WTC11 (cell line): ENCODE data around the gene CENPU. TPM values are rescaled to one million over a fixed set of nuclear protein-coding genes. Genes with fewer than 3 reads are reported as not detected.

ENCODE experiments used
- ATAC-seq: fragments of 200-7000 bp; cut with Tn5 transposase; 2 replicates; pipeline ENCODE4 v1.10.0; 2021; ENCODE audit warnings: mild to moderate bottlenecking, moderate library complexity
- CTCF ChIA-PET: fragments of 300-600 bp; sonication (Branson Sonifier 250); formaldehyde crosslinking; loops from one replicate; lab custom pipeline; 2021; ENCODE audit warnings: antibody characterized with exemption; lab: Charles Lee
- POLR2A ChIA-PET: fragments of 350-600 bp; sonication (Branson Sonifier 250); formaldehyde crosslinking; loops from one replicate; lab custom pipeline; 2021; ENCODE audit warnings: antibody characterized with exemption; lab: Charles Lee
- DNase-seq: peaks from one replicate; pipeline ENCODE4 v3.0.0; 2021; ENCODE audit warnings: low spot score
- H3K27ac Mint-ChIP-seq: 2 replicates; pipeline ENCODE4 v1.8.0; 2021; ENCODE audit warnings: mixed read lengths
- H3K27me3 Mint-ChIP-seq: 2 replicates; pipeline ENCODE4 v1.8.0; 2021; ENCODE audit warnings: low read depth, mild to moderate bottlenecking, moderate library complexity, mixed read lengths
- H3K36me3 Mint-ChIP-seq: 2 replicates; pipeline ENCODE4 v1.8.0; 2021; ENCODE audit warnings: mixed read lengths
- H3K4me1 Mint-ChIP-seq: 2 replicates; pipeline ENCODE4 v1.8.0; 2022; ENCODE audit warnings: mixed read lengths
- H3K4me3 Mint-ChIP-seq: 2 replicates; pipeline ENCODE4 v1.8.0; 2021; ENCODE audit warnings: mild to moderate bottlenecking, moderate library complexity, mixed read lengths
- H3K9me3 Mint-ChIP-seq: 2 replicates; pipeline ENCODE4 v1.8.0; 2021; ENCODE audit warnings: mixed read lengths
- EMX1 ChIP-seq: fragments of 250-450 bp; sonication (Bioruptor Pico); IDR thresholded peaks from 2 replicates; pipeline ENCODE4 v1.8.0; 2021; ENCODE audit warnings: mild to moderate bottlenecking
- GRHL2 ChIP-seq: fragments of 250-450 bp; sonication (Bioruptor Pico); IDR thresholded peaks from 2 replicates; pipeline ENCODE4 v1.8.0; 2022; ENCODE audit warnings: mild to moderate bottlenecking, moderate library complexity; ENCODE audit not compliant: insufficient replicate concordance, severe bottlenecking
- SP1 ChIP-seq: sonication (generic); formaldehyde crosslinking; conservative IDR thresholded peaks from 2 replicates; pipeline ENCODE4 v1.8.1; 2022; ENCODE audit warnings: missing genetic modification reagents
- TEAD4 ChIP-seq: sonication (generic); formaldehyde crosslinking; IDR thresholded peaks from 2 replicates; pipeline ENCODE4 v1.8.0; 2022; ENCODE audit warnings: mild to moderate bottlenecking, missing genetic modification reagents
- total RNA-seq: library from RNA; stranded (reverse); gene quantifications from 3 replicates; pipeline ENCODE4 v1.2.3, GENCODE V29; 2021
- TF ChIP-seq, protein P1 (sequence below): sonication (generic); formaldehyde crosslinking; IDR thresholded peaks from 2 replicates; pipeline ENCODE4 v1.8.1; 2022; ENCODE audit warnings: mild to moderate bottlenecking, missing genetic modification reagents, moderate library complexity, borderline replicate concordance
- TF ChIP-seq, protein P2 (sequence below): sonication (generic); formaldehyde crosslinking; IDR thresholded peaks from 2 replicates; pipeline ENCODE4 v1.8.1; 2022; ENCODE audit warnings: low read depth, missing genetic modification reagents, borderline replicate concordance
- TF ChIP-seq, protein P3 (sequence below): sonication (generic); formaldehyde crosslinking; conservative IDR thresholded peaks from 2 replicates; pipeline ENCODE4 v1.8.1; 2022; ENCODE audit warnings: mild to moderate bottlenecking, missing genetic modification reagents
- TF ChIP-seq, protein P4 (sequence below): sonication (generic); formaldehyde crosslinking; IDR thresholded peaks from 2 replicates; pipeline ENCODE4 v1.8.0; 2023; ENCODE audit warnings: mild to moderate bottlenecking, missing genetic modification reagents
- TF ChIP-seq, protein P5 (sequence below): fragments of 200-600 bp; IDR thresholded peaks from 2 replicates; pipeline ENCODE4 v1.8.0; 2022; ENCODE audit warnings: antibody characterized with exemption
- TF ChIP-seq, protein P6 (sequence below): fragments of 250-450 bp; sonication (Bioruptor Pico); conservative IDR thresholded peaks from 2 replicates; pipeline ENCODE4 v1.9.0; 2021; ENCODE audit warnings: mild to moderate bottlenecking

Gene CENPU
- total RNA-seq, 1 experiment from 2014 or later: 60.5 TPM

DNA sequence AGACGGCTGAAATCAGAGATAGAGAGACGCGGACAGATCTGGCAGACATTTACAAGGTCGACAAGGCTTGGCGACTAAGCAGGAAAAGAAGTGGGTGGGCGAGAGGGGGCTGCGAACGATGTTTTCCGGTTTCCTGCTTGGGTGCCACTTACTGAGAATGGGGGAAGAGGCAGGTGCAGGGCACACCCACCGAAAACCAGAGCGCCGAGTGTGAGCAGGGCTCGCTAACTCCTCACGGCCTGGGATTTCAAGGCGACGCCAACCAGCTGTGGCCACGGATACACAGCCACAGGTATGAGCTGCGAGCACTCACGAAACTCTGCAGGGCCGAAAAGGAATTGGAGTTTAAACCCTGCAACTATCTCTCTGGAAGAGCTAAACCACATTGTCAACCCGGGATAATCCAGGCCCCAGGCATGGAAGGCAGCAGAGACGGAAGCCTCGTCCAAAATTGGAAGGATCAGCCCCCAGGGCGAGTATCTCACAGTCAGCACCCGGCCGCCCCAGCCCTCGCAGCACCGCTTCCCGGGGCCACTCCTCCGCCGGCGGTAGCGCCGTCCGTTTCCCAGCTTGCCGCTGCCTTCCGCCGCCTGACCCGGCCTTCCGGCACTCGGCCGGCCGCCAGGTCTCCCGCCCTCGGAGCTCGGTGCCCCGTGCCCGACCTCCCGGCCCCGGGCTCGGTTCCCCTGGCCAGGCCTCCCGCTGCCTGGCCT lies 85.4 kb downstream of the CENPU start (continued):
- TF ChIP-seq, protein P1, sequence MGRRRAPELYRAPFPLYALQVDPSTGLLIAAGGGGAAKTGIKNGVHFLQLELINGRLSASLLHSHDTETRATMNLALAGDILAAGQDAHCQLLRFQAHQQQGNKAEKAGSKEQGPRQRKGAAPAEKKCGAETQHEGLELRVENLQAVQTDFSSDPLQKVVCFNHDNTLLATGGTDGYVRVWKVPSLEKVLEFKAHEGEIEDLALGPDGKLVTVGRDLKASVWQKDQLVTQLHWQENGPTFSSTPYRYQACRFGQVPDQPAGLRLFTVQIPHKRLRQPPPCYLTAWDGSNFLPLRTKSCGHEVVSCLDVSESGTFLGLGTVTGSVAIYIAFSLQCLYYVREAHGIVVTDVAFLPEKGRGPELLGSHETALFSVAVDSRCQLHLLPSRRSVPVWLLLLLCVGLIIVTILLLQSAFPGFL (CRISPR knock-in tag): no peak
- TF ChIP-seq SP1 (0 out of 2 replicates have a peak, but pooled peaks have one; percentile 34), EMX1 (CRISPR knock-in tag) (no peak)
- TF ChIP-seq, protein P2, sequence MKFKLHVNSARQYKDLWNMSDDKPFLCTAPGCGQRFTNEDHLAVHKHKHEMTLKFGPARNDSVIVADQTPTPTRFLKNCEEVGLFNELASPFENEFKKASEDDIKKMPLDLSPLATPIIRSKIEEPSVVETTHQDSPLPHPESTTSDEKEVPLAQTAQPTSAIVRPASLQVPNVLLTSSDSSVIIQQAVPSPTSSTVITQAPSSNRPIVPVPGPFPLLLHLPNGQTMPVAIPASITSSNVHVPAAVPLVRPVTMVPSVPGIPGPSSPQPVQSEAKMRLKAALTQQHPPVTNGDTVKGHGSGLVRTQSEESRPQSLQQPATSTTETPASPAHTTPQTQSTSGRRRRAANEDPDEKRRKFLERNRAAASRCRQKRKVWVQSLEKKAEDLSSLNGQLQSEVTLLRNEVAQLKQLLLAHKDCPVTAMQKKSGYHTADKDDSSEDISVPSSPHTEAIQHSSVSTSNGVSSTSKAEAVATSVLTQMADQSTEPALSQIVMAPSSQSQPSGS: no peak
- TF ChIP-seq, protein P3, sequence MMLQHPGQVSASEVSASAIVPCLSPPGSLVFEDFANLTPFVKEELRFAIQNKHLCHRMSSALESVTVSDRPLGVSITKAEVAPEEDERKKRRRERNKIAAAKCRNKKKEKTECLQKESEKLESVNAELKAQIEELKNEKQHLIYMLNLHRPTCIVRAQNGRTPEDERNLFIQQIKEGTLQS (CRISPR knock-in tag): no peak
- TF ChIP-seq, protein P4, sequence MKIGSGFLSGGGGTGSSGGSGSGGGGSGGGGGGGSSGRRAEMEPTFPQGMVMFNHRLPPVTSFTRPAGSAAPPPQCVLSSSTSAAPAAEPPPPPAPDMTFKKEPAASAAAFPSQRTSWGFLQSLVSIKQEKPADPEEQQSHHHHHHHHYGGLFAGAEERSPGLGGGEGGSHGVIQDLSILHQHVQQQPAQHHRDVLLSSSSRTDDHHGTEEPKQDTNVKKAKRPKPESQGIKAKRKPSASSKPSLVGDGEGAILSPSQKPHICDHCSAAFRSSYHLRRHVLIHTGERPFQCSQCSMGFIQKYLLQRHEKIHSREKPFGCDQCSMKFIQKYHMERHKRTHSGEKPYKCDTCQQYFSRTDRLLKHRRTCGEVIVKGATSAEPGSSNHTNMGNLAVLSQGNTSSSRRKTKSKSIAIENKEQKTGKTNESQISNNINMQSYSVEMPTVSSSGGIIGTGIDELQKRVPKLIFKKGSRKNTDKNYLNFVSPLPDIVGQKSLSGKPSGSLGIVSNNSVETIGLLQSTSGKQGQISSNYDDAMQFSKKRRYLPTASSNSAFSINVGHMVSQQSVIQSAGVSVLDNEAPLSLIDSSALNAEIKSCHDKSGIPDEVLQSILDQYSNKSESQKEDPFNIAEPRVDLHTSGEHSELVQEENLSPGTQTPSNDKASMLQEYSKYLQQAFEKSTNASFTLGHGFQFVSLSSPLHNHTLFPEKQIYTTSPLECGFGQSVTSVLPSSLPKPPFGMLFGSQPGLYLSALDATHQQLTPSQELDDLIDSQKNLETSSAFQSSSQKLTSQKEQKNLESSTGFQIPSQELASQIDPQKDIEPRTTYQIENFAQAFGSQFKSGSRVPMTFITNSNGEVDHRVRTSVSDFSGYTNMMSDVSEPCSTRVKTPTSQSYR: no peak
- TF ChIP-seq, protein P5, sequence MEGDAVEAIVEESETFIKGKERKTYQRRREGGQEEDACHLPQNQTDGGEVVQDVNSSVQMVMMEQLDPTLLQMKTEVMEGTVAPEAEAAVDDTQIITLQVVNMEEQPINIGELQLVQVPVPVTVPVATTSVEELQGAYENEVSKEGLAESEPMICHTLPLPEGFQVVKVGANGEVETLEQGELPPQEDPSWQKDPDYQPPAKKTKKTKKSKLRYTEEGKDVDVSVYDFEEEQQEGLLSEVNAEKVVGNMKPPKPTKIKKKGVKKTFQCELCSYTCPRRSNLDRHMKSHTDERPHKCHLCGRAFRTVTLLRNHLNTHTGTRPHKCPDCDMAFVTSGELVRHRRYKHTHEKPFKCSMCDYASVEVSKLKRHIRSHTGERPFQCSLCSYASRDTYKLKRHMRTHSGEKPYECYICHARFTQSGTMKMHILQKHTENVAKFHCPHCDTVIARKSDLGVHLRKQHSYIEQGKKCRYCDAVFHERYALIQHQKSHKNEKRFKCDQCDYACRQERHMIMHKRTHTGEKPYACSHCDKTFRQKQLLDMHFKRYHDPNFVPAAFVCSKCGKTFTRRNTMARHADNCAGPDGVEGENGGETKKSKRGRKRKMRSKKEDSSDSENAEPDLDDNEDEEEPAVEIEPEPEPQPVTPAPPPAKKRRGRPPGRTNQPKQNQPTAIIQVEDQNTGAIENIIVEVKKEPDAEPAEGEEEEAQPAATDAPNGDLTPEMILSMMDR: no peak
- TF ChIP-seq, all 79 proteins: peak for 9

DNA sequence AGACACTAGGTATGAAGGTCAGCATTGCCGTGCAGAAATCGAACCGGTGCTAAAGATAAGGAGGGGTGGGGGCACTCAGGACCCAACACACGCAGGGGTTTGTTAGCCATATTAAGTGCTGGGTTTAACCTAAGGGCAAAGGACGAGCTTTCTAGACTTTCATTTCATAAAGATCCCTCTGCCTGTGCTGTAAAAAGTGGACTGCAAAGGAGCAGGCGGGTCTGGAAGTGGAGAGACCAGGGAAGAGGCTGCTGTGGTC lies 85.9 kb downstream of the CENPU start:
- TF ChIP-seq, protein P1 (CRISPR knock-in tag): no peak
- no peak for TF ChIP-seq TEAD4 (CRISPR knock-in tag)
- TF ChIP-seq, protein P6, sequence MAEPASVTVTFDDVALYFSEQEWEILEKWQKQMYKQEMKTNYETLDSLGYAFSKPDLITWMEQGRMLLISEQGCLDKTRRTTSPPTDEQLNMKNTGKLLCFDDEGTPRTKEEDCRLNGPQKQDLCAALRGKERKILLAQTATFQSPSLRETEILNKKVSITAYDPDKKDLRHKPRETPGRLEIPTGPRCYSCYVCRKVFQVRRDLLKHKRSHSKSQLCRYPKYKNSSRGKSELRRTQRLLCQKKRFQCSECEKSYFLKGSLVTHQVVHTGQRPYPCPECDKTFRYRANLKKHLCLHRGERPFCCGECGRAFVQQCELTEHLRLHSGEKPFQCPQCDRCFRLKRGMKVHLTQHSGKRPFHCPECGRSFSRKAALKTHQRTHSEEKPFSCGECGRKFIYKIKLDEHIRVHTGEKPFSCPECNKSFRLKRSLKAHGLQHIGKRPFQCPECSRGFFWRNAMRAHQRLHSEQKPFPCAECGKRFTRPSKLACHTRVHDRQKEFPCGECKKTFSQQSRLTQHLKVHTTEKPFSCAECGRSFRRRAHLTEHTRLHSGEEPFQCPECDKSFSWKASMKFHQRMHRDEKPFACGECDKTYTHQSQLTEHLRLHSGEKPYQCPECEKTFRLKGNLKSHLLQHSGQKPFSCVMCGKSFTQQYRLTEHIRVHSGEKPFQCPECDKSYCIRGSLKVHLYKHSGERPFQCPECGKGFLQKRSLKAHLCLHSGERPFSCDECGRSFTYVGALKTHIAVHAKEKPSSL (CRISPR knock-in tag): no peak
- TF ChIP-seq GRHL2: no peak
- TF ChIP-seq, all 79 proteins: peak for 0
- Mint-ChIP-seq H3K4me1 (peaks cover 64% of the 10 kb centered on the region), H3K27me3 (no peaks in the 10 kb centered on the region), H3K36me3 (no peaks in the 10 kb centered on the region; the same call in 1 of the 2 replicates), H3K27ac (peak overlapping the region; percentile 78), H3K9me3 (no peaks in the 10 kb centered on the region), H3K4me3 (peak overlapping the region; percentile 88)
- DNase-seq: no peak
- POLR2A ChIA-PET: interaction anchor here (2.8 kb wide), 1 partner anchor 86 kb away, joined by 11 read pairs; the partner anchor contains the start of gene CENPU
- ATAC-seq: no peak
- CTCF ChIA-PET: interaction anchor here (1.9 to 2.2 kb wide), 2 partner anchors 86 to 384 kb away, joined by 9 to 12 read pairs; partner anchors contain the start of gene CENPU
